H9 (cell line): ENCODE data around the gene UGT1A8. TPM values are rescaled to one million over a fixed set of nuclear protein-coding genes. Genes with fewer than 3 reads are reported as not detected.

Experiments used
- DNase-seq: peaks from one replicate; pipeline ENCODE4 v3.0.0-alpha.2; 2017
- H2AFZ ChIP-seq: one replicate; pipeline ENCODE4 v1.6.1; 2013; ENCODE audit warnings: mild to moderate bottlenecking, low read length, control low read depth, moderate library complexity
- H2AK5ac ChIP-seq: 2 replicates; pipeline ENCODE4 v1.6.1; 2013; ENCODE audit warnings: low read length, control low read depth, mixed read lengths; ENCODE audit not compliant: insufficient read length
- H2BK120ac ChIP-seq: one replicate; pipeline ENCODE4 v1.6.1; 2013; ENCODE audit warnings: low read depth, mild to moderate bottlenecking, low read length, control low read depth, inconsistent platforms; ENCODE audit not compliant: poor library complexity, severe bottlenecking
- H2BK12ac ChIP-seq: 2 replicates; pipeline ENCODE4 v1.6.1; 2013; ENCODE audit warnings: low read length, control low read depth, mixed read lengths, low read depth; ENCODE audit not compliant: insufficient read length
- H2BK15ac ChIP-seq: 2 replicates; pipeline ENCODE4 v1.6.1; 2013; ENCODE audit warnings: low read depth, low read length, control low read depth
- H2BK20ac ChIP-seq: one replicate; pipeline ENCODE4 v1.6.1; 2013; ENCODE audit warnings: low read depth, mild to moderate bottlenecking, low read length, control low read depth, inconsistent platforms; ENCODE audit not compliant: poor library complexity, severe bottlenecking
- H2BK5ac ChIP-seq: 2 replicates; pipeline ENCODE4 v1.6.1; 2013; ENCODE audit warnings: low read length, control low read depth, mixed read lengths; ENCODE audit not compliant: insufficient read length
- H3K14ac ChIP-seq: 2 replicates; pipeline ENCODE4 v1.6.1; 2013; ENCODE audit warnings: low read length, control low read depth; ENCODE audit not compliant: insufficient read depth
- H3K18ac ChIP-seq: 2 replicates; pipeline ENCODE4 v1.6.1; 2013; ENCODE audit warnings: low read depth, mild to moderate bottlenecking, mixed read lengths, low read length, control low read depth; ENCODE audit not compliant: insufficient read length
- H3K23ac ChIP-seq: 2 replicates; pipeline ENCODE4 v1.6.1; 2013; ENCODE audit warnings: low read length, control low read depth, mixed read lengths, low read depth; ENCODE audit not compliant: insufficient read length
- H3K23me2 ChIP-seq: 2 replicates; pipeline ENCODE4 v1.6.1; 2013; ENCODE audit warnings: low read depth, mild to moderate bottlenecking, mixed read lengths, low read length, control low read depth; ENCODE audit not compliant: insufficient read length, poor library complexity, severe bottlenecking
- H3K27ac ChIP-seq: 2 replicates; pipeline ENCODE4 v1.5.1; 2013; ENCODE audit warnings: low read length, control low read depth, mixed read lengths, low read depth; ENCODE audit not compliant: insufficient read length
- H3K27me3 ChIP-seq: 2 replicates; pipeline ENCODE4 v1.6.1; 2013; ENCODE audit warnings: low read length, control low read depth, inconsistent platforms; ENCODE audit not compliant: insufficient read depth
- H3K4ac ChIP-seq: 2 replicates; pipeline ENCODE4 v1.6.1; 2013; ENCODE audit warnings: low read depth, mild to moderate bottlenecking, control low read depth, inconsistent platforms, low read length, moderate library complexity
- H3K4me1 ChIP-seq: 2 replicates; pipeline ENCODE4 v1.6.1; 2013; ENCODE audit warnings: low read length, control low read depth, inconsistent platforms; ENCODE audit not compliant: insufficient read depth
- H3K4me2 ChIP-seq: 2 replicates; pipeline ENCODE4 v1.6.1; 2013; ENCODE audit warnings: low read length, control low read depth, mixed read lengths; ENCODE audit not compliant: insufficient read length, insufficient read depth
- H3K56ac ChIP-seq: 2 replicates; pipeline ENCODE4 v1.6.1; 2013; ENCODE audit warnings: low read depth, mild to moderate bottlenecking, mixed read lengths, low read length, control low read depth; ENCODE audit not compliant: insufficient read length
- H3K79me1 ChIP-seq: 2 replicates; pipeline ENCODE4 v1.6.1; 2013; ENCODE audit warnings: low read depth, mild to moderate bottlenecking, moderate library complexity, low read length, control low read depth, inconsistent platforms; ENCODE audit not compliant: insufficient read depth, poor library complexity, severe bottlenecking
- H3K79me2 ChIP-seq: 2 replicates; pipeline ENCODE4 v1.6.1; 2013; ENCODE audit warnings: low read length, control low read depth, inconsistent platforms; ENCODE audit not compliant: insufficient read depth
- H3K9ac ChIP-seq: 2 replicates; pipeline ENCODE4 v1.6.1; 2013; ENCODE audit warnings: low read length, control low read depth, mixed read lengths; ENCODE audit not compliant: insufficient read length; ENCODE audit errors: extremely low read depth
- H3K9me3 ChIP-seq: one replicate; pipeline ENCODE4 v1.6.1; 2013; ENCODE audit warnings: low read depth, low read length, inconsistent platforms; ENCODE audit not compliant: control insufficient read depth
- H3T11ph ChIP-seq: one replicate; pipeline ENCODE4 v1.6.1; 2013; ENCODE audit warnings: mild to moderate bottlenecking, low read length, control low read depth, inconsistent platforms
- H4K20me1 ChIP-seq: one replicate; pipeline ENCODE4 v1.6.1; 2013; ENCODE audit not compliant: control insufficient read depth, insufficient read length, insufficient read depth
- H4K5ac ChIP-seq: 2 replicates; pipeline ENCODE4 v1.6.1; 2013; ENCODE audit warnings: low read depth, mild to moderate bottlenecking, mixed read lengths, low read length, control low read depth; ENCODE audit not compliant: insufficient read length
- H4K8ac ChIP-seq: replicated peaks from 2 replicates; pipeline ENCODE4 v1.6.1; 2013; ENCODE audit warnings: low read length, control low read depth, mixed read lengths, low read depth; ENCODE audit not compliant: insufficient read length
- H4K91ac ChIP-seq: 2 replicates; pipeline ENCODE4 v1.6.1; 2013; ENCODE audit warnings: low read depth, mild to moderate bottlenecking, moderate library complexity, mixed read lengths, low read length, control low read depth; ENCODE audit not compliant: insufficient read length
- H3K27ac Mint-ChIP-seq, 3 experiments: 2 replicates in 2 of 3; 3 replicates in 1 of 3; pipeline ENCODE4 v1.8.0; 2020 to 2021; ENCODE audit warnings: mixed read lengths in 3 of 3, mild to moderate bottlenecking in 1 of 3, moderate library complexity in 1 of 3
- H3K27me3 Mint-ChIP-seq: 2 replicates; pipeline ENCODE4 v1.8.0; 2021; ENCODE audit warnings: low read depth, mild to moderate bottlenecking, moderate library complexity, mixed read lengths
- H3K36me3 Mint-ChIP-seq, 3 experiments: 2 replicates in 2 of 3; 3 replicates in 1 of 3; pipeline ENCODE4 v1.8.0; 2020 to 2021; ENCODE audit warnings: low read depth in 3 of 3, mixed read lengths in 3 of 3; ENCODE audit not compliant: insufficient read depth in 1 of 3
- H3K4me1 Mint-ChIP-seq, 2 experiments: 2 replicates each; pipeline ENCODE4 v1.8.0; 2020; ENCODE audit warnings: mixed read lengths in 2 of 2
- H3K4me3 Mint-ChIP-seq, 2 experiments: 2 replicates in 1 of 2; 3 replicates in 1 of 2; pipeline ENCODE4 v1.8.0; 2020 to 2021; ENCODE audit warnings: mild to moderate bottlenecking in 2 of 2, mixed read lengths in 2 of 2, moderate library complexity in 1 of 2
- H3K9me3 Mint-ChIP-seq, 2 experiments: 2 replicates in 1 of 2; 3 replicates in 1 of 2; pipeline ENCODE4 v1.8.0; 2020; ENCODE audit warnings: mild to moderate bottlenecking in 2 of 2, mixed read lengths in 2 of 2, moderate library complexity in 1 of 2
- CTCF ChIP-seq: fragments of 200-600 bp; sonication (generic); conservative IDR thresholded peaks from 3 replicates; pipeline ENCODE4 v1.8.0; 2021; ENCODE audit warnings: antibody characterized with exemption, mild to moderate bottlenecking
- WGBS: extraction: QIAGEN DNeasy Blood & Tissue Kit; methylation state at CpG from one replicate; pipeline ENCODE4 v1.1.7; 2013; ENCODE audit warnings: missing lambda C conversion rate, low lambda C conversion rate, mixed read lengths; ENCODE audit not compliant: insufficient read length; ENCODE audit errors: extremely low coverage; 5-methylcytosine and 5-hydroxymethylcytosine counted together
- total RNA-seq: library from RNA; stranded (reverse); gene quantifications from 2 replicates; pipeline ENCODE4 v1.2.1, GENCODE V29; 2021

Gene UGT1A8
- total RNA-seq, 1 experiment from 2014 or later = not detected

DNA sequence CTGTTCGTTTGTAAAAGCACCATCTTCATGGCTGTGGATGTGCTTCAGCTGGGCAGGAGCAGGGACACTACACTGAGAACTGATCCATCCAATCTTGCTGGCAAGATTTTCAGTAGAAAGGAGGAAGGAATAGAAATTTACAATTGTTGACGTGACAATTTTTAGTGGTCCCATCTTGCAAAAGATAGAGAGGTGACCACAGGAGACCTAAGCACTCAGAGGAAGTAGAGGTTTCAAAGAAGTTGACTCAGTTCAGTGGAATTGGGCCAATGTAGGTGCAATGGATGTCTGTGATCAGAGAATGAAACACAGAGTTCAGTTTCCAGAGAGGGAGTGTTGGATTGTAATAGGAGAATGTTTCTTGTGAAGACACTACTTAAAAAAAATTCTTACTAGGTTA, 96.7 kb downstream of the UGT1A8 start:
- Histone ChIP-seq H4K8ac (no peak overlapping the region), H3K79me1 (no peaks in the 10 kb centered on the region), H3K23ac (no peak overlapping the region), H3K23me2 (no peaks in the 10 kb centered on the region), H3K9ac (no peak overlapping the region), H3K14ac (no peak overlapping the region; the same call in 1 of the 2 replicates), H2BK120ac (no peak overlapping the region), H3K18ac (no peak overlapping the region), H3K9me3 (no peaks in the 10 kb centered on the region), H3T11ph (no peak overlapping the region), H2BK15ac (no peak overlapping the region), H2BK5ac (no peak overlapping the region), H4K5ac (no peak overlapping the region), H2BK12ac (no peak overlapping the region), H3K56ac (no peak overlapping the region), H3K4me2 (no peak overlapping the region), H4K20me1 (no peaks in the 10 kb centered on the region), H2AK5ac (no peak overlapping the region), H2BK20ac (no peak overlapping the region), H3K79me2 (no peaks in the 10 kb centered on the region), H3K4me1 (no peaks in the 10 kb centered on the region), H4K91ac (no peak overlapping the region), H2AFZ (no peak overlapping the region), H3K27me3 (no peaks in the 10 kb centered on the region), H3K27ac (no peak overlapping the region), H3K4ac (no peak overlapping the region)
- Mint-ChIP-seq H3K27me3 (peaks cover 10% of the 10 kb centered on the region), H3K4me1 (peaks cover 7% of the 10 kb centered on the region in 2 experiments), H3K27ac (no peak overlapping the region), H3K9me3 (peaks cover 3 to 6% of the 10 kb centered on the region in 2 experiments; a peak in 2 of 5 replicates), H3K36me3 (no peaks in the 10 kb centered on the region), H3K4me3 (no peak overlapping the region)
- no peak for TF ChIP-seq CTCF
- no peak for DNase-seq
- WGBS = no CpG with 5 or more reads among the region's 2 CpGs
